ENCODE measurements around the gene APBB2. TPM values are rescaled to one million over a fixed set of nuclear protein-coding genes. Genes with fewer than 3 reads are reported as not detected.
A peak's percentile ranks its signal among the peaks of the same experiment; 100 is the strongest.

APBB2 gene
- total and polyA plus RNA-seq, 2 of the 4 experiments (the other 2 are of a cell fraction) = 47.9 to 75.5 TPM

- ChIA-PET POLR2A (ENCODE audit: unreplicated experiment) (no interaction called here), CTCF (no interaction called here)
- H3K4me1 ChIP-seq (ENCODE audit: control insufficient read depth, insufficient read depth, low read length) = no peaks in the 10 kb centered on the region
- H2BK120ac ChIP-seq (ENCODE audit: low read depth, low read length) = no peak overlapping the region
- dilution Hi-C loops (cut with HindIII; ENCODE audit: low sequenced_read_pairs, unreplicated experiment) (no loop called here), in situ Hi-C loops (cut with MboI; ENCODE audit: low sequenced_read_pairs) (loop anchor here (25.0 kb wide), 1 partner anchor 499 kb away; the partner anchor contains the start of gene NSUN7), intact Hi-C loops (cut with micrococcal nuclease) (no loop called here)
- ATAC-seq (ENCODE audit: low read depth) = no peak
- H2BK20ac ChIP-seq (ENCODE audit: low read depth, low read length) = no peak overlapping the region
- no peak for TF ChIP-seq RFX5 (IDR thresholded peaks at IDR 0.05; ENCODE audit: low read depth, low read length)
- peak; percentile 97 for TF ChIP-seq NFE2L2 (IDR thresholded peaks at IDR 0.05; ENCODE audit: low read depth, low read length)
- TF ChIP-seq MAFK (IDR thresholded peaks at IDR 0.05; ENCODE audit: low read depth, low read length) = peak; percentile 97
- no peak overlapping the region for H3K14ac ChIP-seq (replicated peaks; ENCODE audit: low read depth, low read length)
- H3K4ac ChIP-seq (ENCODE audit: low read depth, low read length) = no peak overlapping the region
- no peaks in the 10 kb centered on the region for H3K9me1 ChIP-seq (ENCODE audit: insufficient read depth, low read length)
- H3K4me2 ChIP-seq (ENCODE audit: low read depth, low read length) = no peak overlapping the region
- no peak overlapping the region for H3K9ac ChIP-seq (ENCODE audit: low read depth, low read length)
- no peaks in the 10 kb centered on the region for H3K9me3 ChIP-seq (ENCODE audit: control insufficient read depth, insufficient read depth, low read length)
- no peak overlapping the region for H2BK15ac ChIP-seq (ENCODE audit: low read depth, low read length)
- H2AK9ac ChIP-seq (replicated peaks; ENCODE audit: low read depth, low read length, poor library complexity) = no peak overlapping the region
- H4K91ac ChIP-seq (ENCODE audit: insufficient read depth, low read depth, low read length) = no peak overlapping the region
- H3K56ac ChIP-seq (ENCODE audit: extremely low read depth, insufficient read depth, low read length) = no peak overlapping the region
- no CpG with 5 or more reads among the region's 1 CpG for WGBS, 2 experiments (ENCODE audit: extremely low coverage in 2 of 2, insufficient read length in 1 of 2)
- no TSS peak for BruUV-seq (replicated peaks)
- no peaks in the 10 kb centered on the region for H4K20me1 ChIP-seq (ENCODE audit: insufficient read depth, low read length)
- no peaks in the 10 kb centered on the region for H3K36me3 ChIP-seq (ENCODE audit: control insufficient read depth, insufficient read depth, low read length)
- H3K4me3 ChIP-seq (ENCODE audit: insufficient read depth, low read depth, low read length) = no peak overlapping the region
- H4K8ac ChIP-seq (ENCODE audit: low read depth in 2 of 2, low read length in 2 of 2) = no peak overlapping the region
- H3K23ac ChIP-seq (ENCODE audit: low read depth, low read length) = no peak overlapping the region
- no peak overlapping the region for H2AFZ ChIP-seq (replicated peaks; ENCODE audit: low read length, poor library complexity)
- H3K27ac ChIP-seq (ENCODE audit: insufficient read depth, low read length) = no peak overlapping the region
- H2BK5ac ChIP-seq (ENCODE audit: low read depth, low read length, poor library complexity, severe bottlenecking) = no peak overlapping the region
- DNase-seq = no peak
- H3K18ac ChIP-seq (ENCODE audit: low read depth, low read length) = no peak overlapping the region
- H3K27me3 ChIP-seq (ENCODE audit: control insufficient read depth, insufficient read depth, low read length) = no peaks in the 10 kb centered on the region
- no peak overlapping the region for H4K5ac ChIP-seq (ENCODE audit: low read depth, low read length)
- no peak overlapping the region for H2AK5ac ChIP-seq (ENCODE audit: low read depth, low read length)
- H3K79me1 ChIP-seq (ENCODE audit: low read depth in 1 of 2, low read length in 2 of 2) = no peaks in the 10 kb centered on the region
Measured at GRCh38 chr4:41236508-41236907, 22.2 kb upstream of the APBB2 start.

Data from IMR-90 (cell line).